A549 (cell line): ENCODE results near the gene SLC17A9. TPM values are rescaled to one million over a fixed set of nuclear protein-coding genes. Genes with fewer than 3 reads are reported as not detected.

ENCODE experiments used
- ATAC-seq, 2 experiments: fragments of 200-7000 bp in 1 of 2; fragments of >200 bp in 1 of 2; cut with Nextera tagmentation in 1 of 2; cut with Tn5 transposase in 1 of 2; 3 replicates each; pipeline versions ENCODE4 v1.8.0 to v1.9.1; 2018 to 2020; ENCODE audit warnings: mild to moderate bottlenecking in 1 of 2, moderate library complexity in 1 of 2
- CTCF ChIA-PET: fragments of 300-600 bp; sonication (Branson Sonifier 250); formaldehyde crosslinking; extraction: SDS; loops from one replicate; lab custom pipeline; 2021; ENCODE audit warnings: antibody characterized with exemption, inconsistent platforms; lab: Yijun Ruan, JAX
- POLR2A ChIA-PET: fragments of 350-600 bp; formaldehyde crosslinking; extraction: SDS; loops from one replicate; lab custom pipeline; 2021; ENCODE audit warnings: antibody characterized with exemption, inconsistent platforms; lab: Yijun Ruan, JAX
- DNase-seq, 2 experiments: peaks; one replicate each; pipeline versions ENCODE4 v3.0.0 to v3.0.0-alpha.2; 2011 to 2016; ENCODE audit warnings: low read depth in 1 of 2, low spot score in 1 of 2
- FAIRE-seq: peaks from 2 replicates; lab custom pipeline; 2011; peaks lifted over from hg19 to GRCh38; lab: Jason Lieb, UNC
- H3K27ac ChIP-seq, 2 experiments: fragments of >200 bp; sonication (Bioruptor Twin); formaldehyde crosslinking; 3 replicates each; pipeline ENCODE4 v1.5.1; 2016 to 2017
- H3K4me1 ChIP-seq: fragments of >200 bp; sonication (Bioruptor Twin); formaldehyde crosslinking; 3 replicates; pipeline ENCODE4 v1.6.1; 2016
- H3K4me2 ChIP-seq: fragments of >200 bp; sonication (Bioruptor Twin); formaldehyde crosslinking; 3 replicates; pipeline ENCODE4 v1.6.1; 2016
- H3K4me3 ChIP-seq: fragments of >200 bp; sonication (Bioruptor Twin); formaldehyde crosslinking; 3 replicates; pipeline ENCODE4 v1.5.1; 2016
- H3K9me3 ChIP-seq: fragments of >200 bp; sonication (Bioruptor Twin); formaldehyde crosslinking; 3 replicates; pipeline ENCODE4 v1.6.1; 2016
- BCL3 ChIP-seq: fragments of >200 bp; sonication (Bioruptor Twin); formaldehyde crosslinking; IDR thresholded peaks from 3 replicates; pipeline ENCODE4 v1.6.1; 2016
- CBX8 ChIP-seq: fragments of 200-600 bp; sonication (generic); IDR thresholded peaks from 2 replicates; pipeline ENCODE4 v1.6.1; 2016
- CHD4 ChIP-seq: fragments of 200-600 bp; sonication (generic); IDR thresholded peaks from 2 replicates; pipeline ENCODE4 v1.6.1; 2016; ENCODE audit warnings: antibody characterized with exemption, mild to moderate bottlenecking, borderline replicate concordance
- EHMT2 ChIP-seq: fragments of 200-600 bp; sonication (generic); IDR thresholded peaks from 2 replicates; pipeline ENCODE4 v1.6.1; 2016; ENCODE audit warnings: antibody characterized with exemption, low read depth, mild to moderate bottlenecking, moderate library complexity
- FOSB ChIP-seq: fragments of 250-450 bp; sonication (Bioruptor Pico); IDR thresholded peaks from 2 replicates; pipeline ENCODE4 v1.5.0; 2020; ENCODE audit warnings: mild to moderate bottlenecking, moderate library complexity
- HDAC2 ChIP-seq: fragments of 200-600 bp; sonication (generic); IDR thresholded peaks from 2 replicates; pipeline ENCODE4 v1.6.1; 2016
- HES2 ChIP-seq: fragments of >200 bp; sonication (Bioruptor Twin); formaldehyde crosslinking; IDR thresholded peaks from 2 replicates; pipeline ENCODE4 v1.6.1; 2016
- HEYL ChIP-seq: fragments of 250-450 bp; sonication (Bioruptor Pico); IDR thresholded peaks from 2 replicates; pipeline ENCODE4 v1.8.0; 2021; ENCODE audit warnings: mild to moderate bottlenecking, moderate library complexity
- HOXA7 ChIP-seq: fragments of 250-450 bp; sonication (Bioruptor Pico); IDR thresholded peaks from 2 replicates; pipeline ENCODE4 v1.5.0; 2020; ENCODE audit warnings: mild to moderate bottlenecking, moderate library complexity
- JUNB ChIP-seq: fragments of >200 bp; sonication (Bioruptor Twin); formaldehyde crosslinking; IDR thresholded peaks from 2 replicates; pipeline ENCODE4 v1.6.1; 2016
- KDM1A ChIP-seq: fragments of 200-600 bp; sonication (generic); IDR thresholded peaks from 2 replicates; pipeline ENCODE4 v1.6.1; 2016; ENCODE audit warnings: low read depth, mild to moderate bottlenecking
- MAFK ChIP-seq: fragments of 450-650 bp; IDR thresholded peaks from 2 replicates; pipeline ENCODE4 v1.6.1; 2014; ENCODE audit not compliant: partially characterized antibody
- NPAS2 ChIP-seq: fragments of 250-450 bp; sonication (Bioruptor Pico); IDR thresholded peaks from 2 replicates; pipeline ENCODE4 v1.8.0; 2022; ENCODE audit warnings: mild to moderate bottlenecking, moderate library complexity, borderline replicate concordance
- PBX3 ChIP-seq: IDR thresholded peaks from 2 replicates; pipeline ENCODE4 v1.6.1; 2012
- PHF8 ChIP-seq: fragments of 200-600 bp; sonication (generic); IDR thresholded peaks from 2 replicates; pipeline ENCODE4 v1.6.1; 2016; ENCODE audit warnings: low read depth, mild to moderate bottlenecking, antibody characterized with exemption, moderate library complexity, borderline replicate concordance
- POLR2A ChIP-seq: IDR thresholded peaks from 2 replicates; pipeline ENCODE4 v1.6.1; 2012; ENCODE audit warnings: mild to moderate bottlenecking, low read length
- RFX5 ChIP-seq: fragments of 450-650 bp; IDR thresholded peaks from 2 replicates; pipeline ENCODE4 v1.7.1; 2014; ENCODE audit warnings: antibody characterized with exemption, mild to moderate bottlenecking, moderate library complexity
- RNF2 ChIP-seq: fragments of 200-600 bp; sonication (generic); IDR thresholded peaks from 2 replicates; pipeline ENCODE4 v1.6.1; 2016; ENCODE audit warnings: low read depth, mild to moderate bottlenecking, antibody characterized with exemption, moderate library complexity, borderline replicate concordance
- SMC3 ChIP-seq: fragments of >200 bp; sonication (Bioruptor Twin); formaldehyde crosslinking; IDR thresholded peaks from 3 replicates; pipeline ENCODE4 v1.6.1; 2018; ENCODE audit warnings: inconsistent platforms
- TP53 ChIP-seq: fragments of 250-450 bp; sonication (Bioruptor Pico); IDR thresholded peaks from 2 replicates; pipeline ENCODE4 v1.5.0; 2021; ENCODE audit warnings: mild to moderate bottlenecking, moderate library complexity
- ZNF302 ChIP-seq: fragments of 250-450 bp; sonication (Bioruptor Pico); IDR thresholded peaks from 2 replicates; pipeline ENCODE4 v1.9.0; 2021; ENCODE audit warnings: inconsistent platforms, mild to moderate bottlenecking, moderate library complexity
- WGBS: methylation state at CpG from one replicate; pipeline ENCODE4 v1.1.6; 2017; ENCODE audit errors: missing lambda C conversion rate; 5-methylcytosine and 5-hydroxymethylcytosine counted together
- polyA plus RNA-seq, 4 experiments: library from polyadenylated mRNA; depleted of rRNA in 3 of 4; stranded (reverse); fragments of >200 nt; fragmentation: RNase III in 1 of 4; extraction: RNeasy Plus Mini Kit Qiagen cat#74134 plus additional on column Dnase treatment in 1 of 4; gene quantifications; 2 replicates in 3 of 4; 3 replicates in 1 of 4; pipeline ENCODE4 v1.2.3, GENCODE V29; 2011 to 2017
- TF ChIP-seq, protein P1 (sequence below): fragments of 450-650 bp; IDR thresholded peaks from 2 replicates; pipeline ENCODE4 v1.6.1; 2014; ENCODE audit warnings: antibody characterized with exemption
- TF ChIP-seq, protein P2 (sequence below): fragments of 250-450 bp; sonication (Bioruptor Pico); IDR thresholded peaks from 2 replicates; pipeline ENCODE4 v1.5.0; 2021; ENCODE audit warnings: mild to moderate bottlenecking, moderate library complexity, borderline replicate concordance
- TF ChIP-seq, protein P3 (sequence below): fragments of 250-450 bp; sonication (Bioruptor Pico); IDR thresholded peaks from 2 replicates; pipeline ENCODE4 v1.5.0; 2020; ENCODE audit warnings: low read depth, mild to moderate bottlenecking, moderate library complexity

SLC17A9 gene
- polyA plus RNA-seq, 2 of the 4 experiments (the other 2 are of a cell fraction) = 0.05 TPM; not detected in 1

DNA sequence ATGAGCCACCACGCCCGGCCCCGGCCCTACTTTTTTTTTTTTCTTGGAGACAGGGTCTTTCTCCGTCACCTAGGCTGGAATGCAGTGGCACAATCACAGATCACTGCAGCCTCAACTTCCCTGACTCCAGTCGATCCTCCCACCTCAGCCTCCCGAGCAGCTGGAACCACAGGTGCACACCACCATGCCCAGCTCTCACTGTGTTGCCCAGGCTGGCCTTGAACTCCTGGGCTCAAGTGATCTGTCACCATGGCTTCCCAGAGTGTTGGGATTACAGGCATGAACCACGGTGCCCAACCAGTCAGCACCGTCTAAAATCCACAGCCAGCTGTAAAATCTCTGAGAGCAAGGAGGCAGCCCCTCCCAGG lies 17.4 kb downstream of the SLC17A9 start:
- 37% methylated on average over 7 of the region's 8 CpGs for WGBS
- ChIA-PET POLR2A (no interaction called here), CTCF (interaction anchor here (1.3 to 2.5 kb wide), 5 partner anchors 10 to 66 kb away, joined by 3 to 15 read pairs (median 5); no protein-coding TSS in a partner anchor)
- DNase-seq = no peak
- TF ChIP-seq HES2 (no peak), RFX5 (no peak), EHMT2 (no peak), PHF8 (no peak), FOSB (CRISPR knock-in tag) (no peak), ZNF302 (no peak), KDM1A (no peak), RNF2 (no peak), HDAC2 (no peak), JUNB (no peak), BCL3 (no peak), CHD4 (no peak), POLR2A (no peak), SMC3 (no peak), CBX8 (no peak)
- TF ChIP-seq, protein P1, sequence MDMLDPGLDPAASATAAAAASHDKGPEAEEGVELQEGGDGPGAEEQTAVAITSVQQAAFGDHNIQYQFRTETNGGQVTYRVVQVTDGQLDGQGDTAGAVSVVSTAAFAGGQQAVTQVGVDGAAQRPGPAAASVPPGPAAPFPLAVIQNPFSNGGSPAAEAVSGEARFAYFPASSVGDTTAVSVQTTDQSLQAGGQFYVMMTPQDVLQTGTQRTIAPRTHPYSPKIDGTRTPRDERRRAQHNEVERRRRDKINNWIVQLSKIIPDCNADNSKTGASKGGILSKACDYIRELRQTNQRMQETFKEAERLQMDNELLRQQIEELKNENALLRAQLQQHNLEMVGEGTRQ = no peak
- no peak for ATAC-seq
- Histone ChIP-seq H3K9me3 (no peaks in the 10 kb centered on the region), H3K4me3 (no peak overlapping the region), H3K4me1 (0 out of 3 replicates have a peak, but pooled peaks cover 3% of the 10 kb centered on the region), H3K4me2 (no peak overlapping the region), H3K27ac (no peak overlapping the region)
- no peak for FAIRE-seq

DNA sequence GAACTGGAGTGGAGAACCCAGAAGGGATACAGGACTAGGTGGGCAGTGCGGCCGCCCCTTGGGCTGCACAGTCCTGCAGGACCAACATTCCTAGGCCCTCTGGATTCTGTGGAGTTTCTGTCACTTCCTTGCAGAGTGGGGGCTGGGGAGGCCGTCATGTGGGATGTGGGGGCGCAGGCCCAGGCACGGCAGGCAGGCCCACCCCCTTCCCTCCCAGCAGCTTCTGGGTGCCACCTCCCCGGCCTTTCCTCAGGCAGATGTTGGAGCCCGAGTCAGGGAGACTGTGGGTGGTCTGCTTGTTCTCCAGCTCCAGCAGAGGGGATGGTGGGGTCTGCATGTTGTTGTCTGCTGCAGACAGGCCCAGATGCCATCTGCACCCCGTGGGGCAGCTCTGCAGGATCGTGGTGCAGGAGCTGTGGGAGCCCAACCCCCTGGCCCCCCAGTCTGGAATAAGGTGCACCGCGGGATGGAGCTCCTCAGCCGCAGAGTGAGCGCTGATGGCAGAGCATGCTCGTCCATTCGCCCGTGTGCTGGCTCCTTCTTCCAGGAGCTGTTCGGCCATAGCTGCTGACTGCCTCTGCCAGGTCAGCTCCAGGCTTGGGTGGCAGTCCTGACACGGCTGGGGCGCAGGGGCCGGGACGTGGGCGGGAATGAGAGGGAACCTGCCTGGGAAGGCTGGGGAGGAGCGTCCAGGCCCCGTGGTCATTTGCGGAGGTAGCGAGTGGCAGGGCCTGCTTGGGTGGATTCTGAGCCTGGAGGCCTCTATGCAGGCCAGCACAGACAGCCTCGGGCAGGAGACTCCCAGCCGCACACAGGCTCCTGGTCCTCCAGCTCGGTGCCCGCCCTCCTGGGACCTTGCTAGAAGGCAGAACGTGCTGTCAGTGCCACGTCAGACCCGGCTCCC lies 18.1 kb downstream of the SLC17A9 start:
- WGBS = 69% methylated on average over 17 of the region's 33 CpGs
- POLR2A ChIA-PET = no interaction called here
- DNase-seq (no peak), FAIRE-seq (no peak), ATAC-seq (no peak)
- no peaks in the 10 kb centered on the region for H3K9me3 ChIP-seq
- H3K27ac ChIP-seq = no peak overlapping the region
- TF ChIP-seq FOSB (CRISPR knock-in tag) (no peak), NPAS2 (CRISPR knock-in tag) (no peak), ZNF302 (no peak), PHF8 (no peak), HOXA7 (CRISPR knock-in tag) (no peak), RNF2 (no peak), HEYL (CRISPR knock-in tag) (no peak), TP53 (CRISPR knock-in tag) (no peak), MAFK (no peak), PBX3 (no peak)
- TF ChIP-seq, protein P2, sequence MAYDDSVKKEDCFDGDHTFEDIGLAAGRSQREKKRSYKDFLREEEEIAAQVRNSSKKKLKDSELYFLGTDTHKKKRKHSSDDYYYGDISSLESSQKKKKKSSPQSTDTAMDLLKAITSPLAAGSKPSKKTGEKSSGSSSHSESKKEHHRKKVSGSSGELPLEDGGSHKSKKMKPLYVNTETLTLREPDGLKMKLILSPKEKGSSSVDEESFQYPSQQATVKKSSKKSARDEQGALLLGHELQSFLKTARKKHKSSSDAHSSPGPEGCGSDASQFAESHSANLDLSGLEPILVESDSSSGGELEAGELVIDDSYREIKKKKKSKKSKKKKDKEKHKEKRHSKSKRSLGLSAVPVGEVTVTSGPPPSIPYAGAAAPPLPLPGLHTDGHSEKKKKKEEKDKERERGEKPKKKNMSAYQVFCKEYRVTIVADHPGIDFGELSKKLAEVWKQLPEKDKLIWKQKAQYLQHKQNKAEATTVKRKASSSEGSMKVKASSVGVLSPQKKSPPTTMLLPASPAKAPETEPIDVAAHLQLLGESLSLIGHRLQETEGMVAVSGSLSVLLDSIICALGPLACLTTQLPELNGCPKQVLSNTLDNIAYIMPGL = no peak
- TF ChIP-seq, protein P3, sequence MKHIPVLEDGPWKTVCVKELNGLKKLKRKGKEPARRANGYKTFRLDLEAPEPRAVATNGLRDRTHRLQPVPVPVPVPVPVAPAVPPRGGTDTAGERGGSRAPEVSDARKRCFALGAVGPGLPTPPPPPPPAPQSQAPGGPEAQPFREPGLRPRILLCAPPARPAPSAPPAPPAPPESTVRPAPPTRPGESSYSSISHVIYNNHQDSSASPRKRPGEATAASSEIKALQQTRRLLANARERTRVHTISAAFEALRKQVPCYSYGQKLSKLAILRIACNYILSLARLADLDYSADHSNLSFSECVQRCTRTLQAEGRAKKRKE (CRISPR knock-in tag) = no peak
- 0 out of 3 replicates have a peak, but pooled peaks cover 3% of the 10 kb centered on the region for H3K4me1 ChIP-seq
- H3K4me2 ChIP-seq = no peak overlapping the region
- CTCF ChIA-PET = interaction anchor here (0.7 to 2.6 kb wide), 12 partner anchors 9 to 209 kb away, joined by 3 to 15 read pairs (median 3); no protein-coding TSS in a partner anchor
- no peak overlapping the region for H3K4me3 ChIP-seq
